Measurements from ENCODE around the gene KLF17. TPM values are rescaled to one million over a fixed set of nuclear protein-coding genes. Genes with fewer than 3 reads are reported as not detected.

KLF17 gene
- polyA plus RNA-seq, 2 of the 4 experiments (the other 2 are of a cell fraction), result 0.16 to 0.40 TPM

DNA sequence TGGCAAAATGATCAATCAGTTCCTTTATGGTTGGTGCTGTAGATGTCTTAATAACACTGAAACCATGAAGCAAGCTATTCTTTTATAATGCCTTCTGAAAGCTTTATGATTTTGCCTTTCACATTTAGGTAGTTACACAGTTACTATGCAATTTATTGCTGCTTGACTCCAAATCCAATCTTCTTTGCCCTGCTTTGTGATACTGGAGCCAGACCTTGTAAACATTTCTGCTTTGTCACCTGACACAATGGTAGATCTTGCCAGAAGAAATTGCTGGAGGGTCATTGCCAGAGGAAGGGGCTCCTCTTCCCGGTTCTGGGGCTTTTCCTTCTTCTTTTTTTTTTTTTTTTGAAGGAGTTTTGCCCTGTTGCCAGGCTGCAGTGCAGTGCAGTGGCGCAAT, 40.5 kb upstream of the KLF17 start:
- no peak overlapping the region for H3K4me3 ChIP-seq
- no peaks in the 10 kb centered on the region for H3K9me3 ChIP-seq
- H3K4me1 ChIP-seq, result no peaks in the 10 kb centered on the region
- no peak for FAIRE-seq
- ChIA-PET CTCF (no interaction called here), POLR2A (no interaction called here)
- no peak overlapping the region for H3K4me2 ChIP-seq
- no peak overlapping the region for H3K27ac ChIP-seq
- TF ChIP-seq, protein P1, sequence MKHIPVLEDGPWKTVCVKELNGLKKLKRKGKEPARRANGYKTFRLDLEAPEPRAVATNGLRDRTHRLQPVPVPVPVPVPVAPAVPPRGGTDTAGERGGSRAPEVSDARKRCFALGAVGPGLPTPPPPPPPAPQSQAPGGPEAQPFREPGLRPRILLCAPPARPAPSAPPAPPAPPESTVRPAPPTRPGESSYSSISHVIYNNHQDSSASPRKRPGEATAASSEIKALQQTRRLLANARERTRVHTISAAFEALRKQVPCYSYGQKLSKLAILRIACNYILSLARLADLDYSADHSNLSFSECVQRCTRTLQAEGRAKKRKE (CRISPR knock-in tag; IDR thresholded peaks at IDR 0.05; ENCODE audit: low read depth), result no peak
- TF ChIP-seq, protein P2, sequence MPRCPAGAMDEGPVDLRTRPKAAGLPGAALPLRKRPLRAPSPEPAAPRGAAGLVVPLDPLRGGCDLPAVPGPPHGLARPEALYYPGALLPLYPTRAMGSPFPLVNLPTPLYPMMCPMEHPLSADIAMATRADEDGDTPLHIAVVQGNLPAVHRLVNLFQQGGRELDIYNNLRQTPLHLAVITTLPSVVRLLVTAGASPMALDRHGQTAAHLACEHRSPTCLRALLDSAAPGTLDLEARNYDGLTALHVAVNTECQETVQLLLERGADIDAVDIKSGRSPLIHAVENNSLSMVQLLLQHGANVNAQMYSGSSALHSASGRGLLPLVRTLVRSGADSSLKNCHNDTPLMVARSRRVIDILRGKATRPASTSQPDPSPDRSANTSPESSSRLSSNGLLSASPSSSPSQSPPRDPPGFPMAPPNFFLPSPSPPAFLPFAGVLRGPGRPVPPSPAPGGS (IDR thresholded peaks at IDR 0.05), result no peak
- TF ChIP-seq, protein P3, sequence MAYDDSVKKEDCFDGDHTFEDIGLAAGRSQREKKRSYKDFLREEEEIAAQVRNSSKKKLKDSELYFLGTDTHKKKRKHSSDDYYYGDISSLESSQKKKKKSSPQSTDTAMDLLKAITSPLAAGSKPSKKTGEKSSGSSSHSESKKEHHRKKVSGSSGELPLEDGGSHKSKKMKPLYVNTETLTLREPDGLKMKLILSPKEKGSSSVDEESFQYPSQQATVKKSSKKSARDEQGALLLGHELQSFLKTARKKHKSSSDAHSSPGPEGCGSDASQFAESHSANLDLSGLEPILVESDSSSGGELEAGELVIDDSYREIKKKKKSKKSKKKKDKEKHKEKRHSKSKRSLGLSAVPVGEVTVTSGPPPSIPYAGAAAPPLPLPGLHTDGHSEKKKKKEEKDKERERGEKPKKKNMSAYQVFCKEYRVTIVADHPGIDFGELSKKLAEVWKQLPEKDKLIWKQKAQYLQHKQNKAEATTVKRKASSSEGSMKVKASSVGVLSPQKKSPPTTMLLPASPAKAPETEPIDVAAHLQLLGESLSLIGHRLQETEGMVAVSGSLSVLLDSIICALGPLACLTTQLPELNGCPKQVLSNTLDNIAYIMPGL (CRISPR knock-in tag; IDR thresholded peaks at IDR 0.05; ENCODE audit: borderline replicate concordance), result no peak
- WGBS (ENCODE audit: missing lambda C conversion rate), result 28% methylated on average over 1 of the region's 2 CpGs
- ATAC-seq, result no peak
- DNase-seq (ENCODE audit: low read depth in 1 of 2, low spot score in 1 of 2), result no peak

DNA sequence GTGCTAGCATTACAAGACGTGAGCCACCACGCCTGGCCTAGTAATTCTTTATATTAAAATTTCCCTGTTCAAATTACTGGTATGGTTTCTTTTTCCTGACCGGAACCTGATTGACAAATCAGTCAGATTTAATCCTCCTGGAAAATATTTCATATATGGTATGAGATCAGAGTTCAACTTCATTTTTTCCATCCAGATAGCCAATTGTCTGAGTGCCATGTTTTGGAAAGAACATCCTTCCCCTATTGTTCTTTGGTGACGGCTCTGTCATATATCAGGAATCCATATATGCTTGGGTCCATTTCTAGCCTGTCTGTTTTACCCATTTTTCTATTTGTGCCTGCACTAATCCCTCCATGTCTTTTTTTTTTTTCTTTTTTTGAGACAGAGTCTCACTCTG, 39.1 kb upstream of the KLF17 start:
- H3K4me1 ChIP-seq, result no peaks in the 10 kb centered on the region
- TF ChIP-seq POLR2A (IDR thresholded peaks at IDR 0.05; ENCODE audit: low read length) (no peak), CBX8 (IDR thresholded peaks at IDR 0.05) (no peak), FOXS1 (CRISPR knock-in tag; IDR thresholded peaks at IDR 0.05) (no peak), GATA3 (IDR thresholded peaks at IDR 0.05; ENCODE audit: borderline replicate concordance) (no peak), HOXB5 (CRISPR knock-in tag; IDR thresholded peaks at IDR 0.05) (no peak), NFE2L2 (conservative IDR thresholded peaks at IDR 0.05; ENCODE audit: low read length) (no peak), CHD2 (IDR thresholded peaks at IDR 0.05; ENCODE audit: low read length, partially characterized antibody) (no peak), TFCP2L1 (CRISPR knock-in tag; IDR thresholded peaks at IDR 0.05) (no peak)
- TF ChIP-seq, protein P4, sequence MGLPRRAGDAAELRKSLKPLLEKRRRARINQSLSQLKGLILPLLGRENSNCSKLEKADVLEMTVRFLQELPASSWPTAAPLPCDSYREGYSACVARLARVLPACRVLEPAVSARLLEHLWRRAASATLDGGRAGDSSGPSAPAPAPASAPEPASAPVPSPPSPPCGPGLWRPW (IDR thresholded peaks at IDR 0.05), result no peak
- DNase-seq (ENCODE audit: low read depth in 1 of 2, low spot score in 1 of 2) (no peak), ATAC-seq (no peak), FAIRE-seq (no peak)
- H3K27ac ChIP-seq, result no peak overlapping the region
- no peak overlapping the region for H3K4me2 ChIP-seq
- no peaks in the 10 kb centered on the region for H3K9me3 ChIP-seq
- CTCF ChIA-PET, result no interaction called here
- POLR2A ChIA-PET, result no interaction called here
- H3K4me3 ChIP-seq, result no peak overlapping the region
- WGBS (ENCODE audit: missing lambda C conversion rate), result 94% methylated on average over 4 of the region's 4 CpGs

DNA sequence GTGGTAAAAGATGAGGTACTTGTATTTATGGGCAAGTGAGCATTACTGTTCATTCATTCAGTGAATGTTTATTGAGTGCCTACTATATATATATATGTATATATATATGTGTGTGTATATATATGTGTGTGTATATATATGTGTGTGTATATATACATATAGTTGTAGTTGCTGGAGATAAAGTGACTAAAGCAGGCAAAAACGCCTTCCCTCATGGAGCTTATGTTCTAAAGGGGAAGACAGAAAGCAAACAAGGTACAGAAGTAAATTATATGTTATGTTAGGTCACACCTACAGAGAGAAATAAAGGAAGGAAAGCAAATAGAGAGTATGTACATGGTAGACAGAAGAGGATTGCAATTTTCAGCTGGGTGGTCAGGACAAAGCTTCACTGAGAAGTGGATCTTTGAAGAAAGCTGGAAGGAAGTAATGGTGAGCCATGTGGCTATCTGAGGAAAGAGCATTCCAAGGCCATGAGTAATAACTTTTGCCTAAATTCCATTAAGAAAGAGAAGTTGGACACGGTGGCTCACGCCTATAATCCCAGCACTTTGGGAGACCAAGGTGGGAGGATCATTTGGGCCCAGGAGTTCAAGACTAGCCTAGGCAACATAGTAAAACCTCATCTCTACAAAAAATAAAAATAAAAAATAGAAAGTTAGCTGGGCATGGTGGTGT, 33.5 kb upstream of the KLF17 start:
- ChIA-PET CTCF (interaction anchor here (0.7 kb wide), 1 partner anchor 131 kb away, joined by 3 read pairs; no protein-coding TSS in a partner anchor), POLR2A (interaction anchor here (0.6 kb wide), 2 partner anchors 26 to 547 kb away, joined by 3 read pairs; no protein-coding TSS in a partner anchor)
- Histone ChIP-seq H3K4me2 (peak overlapping the region; percentile 19; the same call in 1 of the 3 replicates), H3K9me3 (no peaks in the 10 kb centered on the region), H3K27ac (peak overlapping the region in 1 of 2 experiments; percentile 32; a peak in 1 of 6 replicates), H3K4me3 (no peak overlapping the region), H3K4me1 (peaks cover 17% of the 10 kb centered on the region)
- DNase-seq (ENCODE audit: low read depth in 1 of 2, low spot score in 1 of 2) (peak in 1 of 2 experiments; percentile 31), ATAC-seq (no peak), FAIRE-seq (no peak)
- TF ChIP-seq RNF2 (IDR thresholded peaks at IDR 0.05; ENCODE audit: borderline replicate concordance, low read depth) (no peak), MAZ (IDR thresholded peaks at IDR 0.05; ENCODE audit: borderline replicate concordance, low read depth, low read length) (no peak), RFX5 (IDR thresholded peaks at IDR 0.05) (no peak)
- TF ChIP-seq, protein P5, sequence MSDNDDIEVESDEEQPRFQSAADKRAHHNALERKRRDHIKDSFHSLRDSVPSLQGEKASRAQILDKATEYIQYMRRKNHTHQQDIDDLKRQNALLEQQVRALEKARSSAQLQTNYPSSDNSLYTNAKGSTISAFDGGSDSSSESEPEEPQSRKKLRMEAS (IDR thresholded peaks at IDR 0.05), result 0 out of 2 replicates have a peak, but pooled peaks have one; percentile 26
- 30% methylated on average over 3 of the region's 3 CpGs for WGBS (ENCODE audit: missing lambda C conversion rate)

All from A549 (cell line).